GM12878 (cell line): ENCODE measurements around the gene TBC1D10A. TPM values are rescaled to one million over a fixed set of nuclear protein-coding genes. Genes with fewer than 3 reads are reported as not detected.

ENCODE experiments used
- BMI1 ChIP-seq: fragments of 450-650 bp; IDR thresholded peaks from 2 replicates; pipeline ENCODE4 v1.6.1; 2016; ENCODE audit warnings: mild to moderate bottlenecking, moderate library complexity, borderline replicate concordance
- CBFB ChIP-seq: IDR thresholded peaks from 2 replicates; pipeline ENCODE4 v1.6.1; 2016; ENCODE audit warnings: antibody characterized with exemption, low read depth
- ESRRA ChIP-seq: IDR thresholded peaks from 2 replicates; pipeline ENCODE4 v1.6.1; 2012; ENCODE audit warnings: mild to moderate bottlenecking, low read length, improper control_type of control experiment
- HDAC2 ChIP-seq: fragments of 200-600 bp; sonication (generic); IDR thresholded peaks from 2 replicates; pipeline ENCODE4 v1.6.1; 2017
- IKZF1 ChIP-seq: fragments of 450-650 bp; conservative IDR thresholded peaks from 2 replicates; pipeline ENCODE4 v1.6.1; 2017; ENCODE audit warnings: antibody characterized with exemption, mild to moderate bottlenecking
- IKZF2 ChIP-seq, 2 experiments: fragments of 450-650 bp; IDR thresholded peaks; 2 replicates each; pipeline ENCODE4 v1.6.1; 2017; ENCODE audit warnings: mild to moderate bottlenecking in 2 of 2, moderate library complexity in 2 of 2
- KLF5 ChIP-seq: fragments of 450-650 bp; IDR thresholded peaks from 2 replicates; pipeline ENCODE4 v1.6.1; 2014; ENCODE audit warnings: mild to moderate bottlenecking; ENCODE audit not compliant: partially characterized antibody
- MEF2A ChIP-seq: IDR thresholded peaks from 2 replicates; pipeline ENCODE4 v1.6.1; 2011; ENCODE audit warnings: low read depth, mild to moderate bottlenecking, low read length, moderate library complexity; ENCODE audit not compliant: insufficient read depth
- MEF2B ChIP-seq: fragments of 450-650 bp; IDR thresholded peaks from 2 replicates; pipeline ENCODE4 v1.6.1; 2018; ENCODE audit warnings: mild to moderate bottlenecking, moderate library complexity; ENCODE audit not compliant: partially characterized antibody, poor library complexity, severe bottlenecking
- NRF1 ChIP-seq: conservative IDR thresholded peaks from 2 replicates; pipeline ENCODE4 v1.6.1; 2011; ENCODE audit warnings: mild to moderate bottlenecking, low read depth, low read length, improper control_type of control experiment
- RCOR1 ChIP-seq: conservative IDR thresholded peaks from 2 replicates; pipeline ENCODE4 v1.6.1; 2012; ENCODE audit warnings: low read depth, low read length, improper control_type of control experiment
- SMAD5 ChIP-seq: IDR thresholded peaks from 2 replicates; pipeline ENCODE4 v1.6.1; 2016; ENCODE audit warnings: antibody characterized with exemption, low read depth
- SMARCA5 ChIP-seq: fragments of 450-650 bp; IDR thresholded peaks from 2 replicates; pipeline ENCODE4 v1.6.1; 2017; ENCODE audit warnings: mild to moderate bottlenecking
- SP1 ChIP-seq: IDR thresholded peaks from one replicate; pipeline ENCODE4 v1.6.1; 2011; ENCODE audit warnings: low read depth, low read length
- SPI1 ChIP-seq: IDR thresholded peaks from 2 replicates; pipeline ENCODE4 v1.6.1; 2011; ENCODE audit warnings: low read depth, mild to moderate bottlenecking, low read length, moderate library complexity, borderline replicate concordance; ENCODE audit not compliant: insufficient read depth
- SREBF2 ChIP-seq: IDR thresholded peaks from 2 replicates; pipeline ENCODE4 v1.6.1; 2012; ENCODE audit warnings: mild to moderate bottlenecking, low read length
- TAF1 ChIP-seq: IDR thresholded peaks from 2 replicates; pipeline ENCODE4 v1.6.1; 2011; ENCODE audit warnings: mild to moderate bottlenecking, low read depth, low read length, borderline replicate concordance
- TCF12 ChIP-seq: IDR thresholded peaks from 2 replicates; pipeline ENCODE4 v1.6.1; 2011; ENCODE audit warnings: low read depth, mild to moderate bottlenecking, low read length
- YBX1 ChIP-seq: fragments of 450-650 bp; IDR thresholded peaks from 2 replicates; pipeline ENCODE4 v1.6.1; 2016; ENCODE audit warnings: antibody characterized with exemption
- ZNF622 ChIP-seq: fragments of 450-650 bp; IDR thresholded peaks from 2 replicates; pipeline ENCODE4 v1.6.1; 2017; ENCODE audit warnings: mild to moderate bottlenecking, inconsistent platforms
- polyA plus RNA-seq, 11 experiments: library from polyadenylated mRNA; depleted of rRNA in 4 of 11; unstranded in 6 of 11; stranded (reverse) in 5 of 11; fragments of >200 nt; fragmentation: Nextera tagmentation in 4 of 11; fragmentation: Illumina TruSeq in 1 of 11; extraction: Ambion mirVana in 4 of 11; extraction: Trizol in 1 of 11; gene quantifications; 1 replicate in 1 of 11; 2 replicates in 10 of 11; pipeline versions ENCODE4 v1.2.1 to v1.2.3, GENCODE V29; 2011 to 2016; ENCODE audit warnings: inconsistent platforms in 2 of 11, missing spikeins in 2 of 11, low read depth in 1 of 11
- total RNA-seq, 4 experiments: library from RNA; depleted of rRNA in 3 of 4; stranded (reverse); fragments of >200 nt in 3 of 4; fragmentation: Illumina TruSeq in 1 of 4; extraction: Trizol in 1 of 4; gene quantifications; 2 replicates each; pipeline versions ENCODE4 v1.2.1 to v1.2.3, GENCODE V29; 2013 to 2021
- TF ChIP-seq, protein P1 (sequence below): IDR thresholded peaks from 2 replicates; pipeline ENCODE4 v1.6.1; 2012; ENCODE audit warnings: improper control_type of control experiment, low read depth, low read length; ENCODE audit not compliant: insufficient replicate concordance
- TF ChIP-seq, protein P2 (sequence below): IDR thresholded peaks from 2 replicates; pipeline ENCODE4 v1.6.1; 2011; ENCODE audit warnings: mild to moderate bottlenecking, low read depth, low read length, moderate library complexity; ENCODE audit not compliant: insufficient replicate concordance
- TF ChIP-seq, protein P3 (sequence below): fragments of 450-650 bp; IDR thresholded peaks from 2 replicates; pipeline ENCODE4 v1.6.1; 2018; ENCODE audit warnings: mild to moderate bottlenecking, low read depth, moderate library complexity; ENCODE audit not compliant: partially characterized antibody

The TBC1D10A gene
- total and polyA plus RNA-seq, 10 of the 15 experiments (the other 5 are each of a cell fraction or from before 2014, with no cell fraction given) = 0.27 to 25.7 (median 15.3) TPM

- TF ChIP-seq MEF2B (peak; percentile 22), HDAC2 (no peak), SMARCA5 (no peak), ZNF622 (no peak), MEF2A (no peak), TCF12 (no peak), IKZF2 (IDR thresholded peaks at IDR 0.05) (no peak), SMAD5 (no peak), RCOR1 (no peak), ESRRA (no peak), NRF1 (no peak), KLF5 (peak; percentile 11), BMI1 (no peak), TAF1 (0 out of 2 replicates have a peak, but pooled peaks have one; percentile 14), IKZF1 (no peak), SPI1 (no peak), YBX1 (no peak), SREBF2 (no peak), SP1 (no peak), CBFB (no peak)
- TF ChIP-seq, protein P1, sequence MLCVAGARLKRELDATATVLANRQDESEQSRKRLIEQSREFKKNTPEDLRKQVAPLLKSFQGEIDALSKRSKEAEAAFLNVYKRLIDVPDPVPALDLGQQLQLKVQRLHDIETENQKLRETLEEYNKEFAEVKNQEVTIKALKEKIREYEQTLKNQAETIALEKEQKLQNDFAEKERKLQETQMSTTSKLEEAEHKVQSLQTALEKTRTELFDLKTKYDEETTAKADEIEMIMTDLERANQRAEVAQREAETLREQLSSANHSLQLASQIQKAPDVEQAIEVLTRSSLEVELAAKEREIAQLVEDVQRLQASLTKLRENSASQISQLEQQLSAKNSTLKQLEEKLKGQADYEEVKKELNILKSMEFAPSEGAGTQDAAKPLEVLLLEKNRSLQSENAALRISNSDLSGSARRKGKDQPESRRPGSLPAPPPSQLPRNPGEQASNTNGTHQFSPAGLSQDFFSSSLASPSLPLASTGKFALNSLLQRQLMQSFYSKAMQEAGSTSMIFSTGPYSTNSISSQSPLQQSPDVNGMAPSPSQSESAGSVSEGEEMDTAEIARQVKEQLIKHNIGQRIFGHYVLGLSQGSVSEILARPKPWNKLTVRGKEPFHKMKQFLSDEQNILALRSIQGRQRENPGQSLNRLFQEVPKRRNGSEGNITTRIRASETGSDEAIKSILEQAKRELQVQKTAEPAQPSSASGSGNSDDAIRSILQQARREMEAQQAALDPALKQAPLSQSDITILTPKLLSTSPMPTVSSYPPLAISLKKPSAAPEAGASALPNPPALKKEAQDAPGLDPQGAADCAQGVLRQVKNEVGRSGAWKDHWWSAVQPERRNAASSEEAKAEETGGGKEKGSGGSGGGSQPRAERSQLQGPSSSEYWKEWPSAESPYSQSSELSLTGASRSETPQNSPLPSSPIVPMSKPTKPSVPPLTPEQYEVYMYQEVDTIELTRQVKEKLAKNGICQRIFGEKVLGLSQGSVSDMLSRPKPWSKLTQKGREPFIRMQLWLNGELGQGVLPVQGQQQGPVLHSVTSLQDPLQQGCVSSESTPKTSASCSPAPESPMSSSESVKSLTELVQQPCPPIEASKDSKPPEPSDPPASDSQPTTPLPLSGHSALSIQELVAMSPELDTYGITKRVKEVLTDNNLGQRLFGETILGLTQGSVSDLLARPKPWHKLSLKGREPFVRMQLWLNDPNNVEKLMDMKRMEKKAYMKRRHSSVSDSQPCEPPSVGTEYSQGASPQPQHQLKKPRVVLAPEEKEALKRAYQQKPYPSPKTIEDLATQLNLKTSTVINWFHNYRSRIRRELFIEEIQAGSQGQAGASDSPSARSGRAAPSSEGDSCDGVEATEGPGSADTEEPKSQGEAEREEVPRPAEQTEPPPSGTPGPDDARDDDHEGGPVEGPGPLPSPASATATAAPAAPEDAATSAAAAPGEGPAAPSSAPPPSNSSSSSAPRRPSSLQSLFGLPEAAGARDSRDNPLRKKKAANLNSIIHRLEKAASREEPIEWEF = no peak
- TF ChIP-seq, protein P2, sequence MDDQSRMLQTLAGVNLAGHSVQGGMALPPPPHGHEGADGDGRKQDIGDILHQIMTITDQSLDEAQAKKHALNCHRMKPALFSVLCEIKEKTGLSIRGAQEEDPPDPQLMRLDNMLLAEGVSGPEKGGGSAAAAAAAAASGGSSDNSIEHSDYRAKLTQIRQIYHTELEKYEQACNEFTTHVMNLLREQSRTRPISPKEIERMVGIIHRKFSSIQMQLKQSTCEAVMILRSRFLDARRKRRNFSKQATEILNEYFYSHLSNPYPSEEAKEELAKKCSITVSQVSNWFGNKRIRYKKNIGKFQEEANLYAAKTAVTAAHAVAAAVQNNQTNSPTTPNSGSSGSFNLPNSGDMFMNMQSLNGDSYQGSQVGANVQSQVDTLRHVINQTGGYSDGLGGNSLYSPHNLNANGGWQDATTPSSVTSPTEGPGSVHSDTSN = no peak
- TF ChIP-seq, protein P3, sequence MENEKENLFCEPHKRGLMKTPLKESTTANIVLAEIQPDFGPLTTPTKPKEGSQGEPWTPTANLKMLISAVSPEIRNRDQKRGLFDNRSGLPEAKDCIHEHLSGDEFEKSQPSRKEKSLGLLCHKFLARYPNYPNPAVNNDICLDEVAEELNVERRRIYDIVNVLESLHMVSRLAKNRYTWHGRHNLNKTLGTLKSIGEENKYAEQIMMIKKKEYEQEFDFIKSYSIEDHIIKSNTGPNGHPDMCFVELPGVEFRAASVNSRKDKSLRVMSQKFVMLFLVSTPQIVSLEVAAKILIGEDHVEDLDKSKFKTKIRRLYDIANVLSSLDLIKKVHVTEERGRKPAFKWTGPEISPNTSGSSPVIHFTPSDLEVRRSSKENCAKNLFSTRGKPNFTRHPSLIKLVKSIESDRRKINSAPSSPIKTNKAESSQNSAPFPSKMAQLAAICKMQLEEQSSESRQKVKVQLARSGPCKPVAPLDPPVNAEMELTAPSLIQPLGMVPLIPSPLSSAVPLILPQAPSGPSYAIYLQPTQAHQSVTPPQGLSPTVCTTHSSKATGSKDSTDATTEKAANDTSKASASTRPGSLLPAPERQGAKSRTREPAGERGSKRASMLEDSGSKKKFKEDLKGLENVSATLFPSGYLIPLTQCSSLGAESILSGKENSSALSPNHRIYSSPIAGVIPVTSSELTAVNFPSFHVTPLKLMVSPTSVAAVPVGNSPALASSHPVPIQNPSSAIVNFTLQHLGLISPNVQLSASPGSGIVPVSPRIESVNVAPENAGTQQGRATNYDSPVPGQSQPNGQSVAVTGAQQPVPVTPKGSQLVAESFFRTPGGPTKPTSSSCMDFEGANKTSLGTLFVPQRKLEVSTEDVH = no peak
Observed at GRCh38 chr22:30265823-30266444, 60.8 kb downstream of the TBC1D10A start (continued).
